Memory B cell (primary cell): ENCODE data around the gene SCN11A.

Experiments used
- ATAC-seq: fragments of 150-1000 bp; cut with Tn5 transposase; 2 replicates; pipeline ENCODE4 v1.10.0; 2021; ENCODE audit warnings: low read depth, mild to moderate bottlenecking, moderate library complexity
- DNase-seq, 2 donors: peaks; one replicate each; pipeline ENCODE4 v3.0.0; 2022; ENCODE audit warnings: low spot score in 2 of 2
- H3K27ac Mint-ChIP-seq: one replicate; pipeline ENCODE4 v1.8.0; 2022; ENCODE audit warnings: mild to moderate bottlenecking, moderate library complexity, mixed read lengths
- H3K27me3 Mint-ChIP-seq: one replicate; pipeline ENCODE4 v1.8.0; 2022; ENCODE audit warnings: mixed read lengths
- H3K36me3 Mint-ChIP-seq: one replicate; pipeline ENCODE4 v1.8.0; 2022; ENCODE audit warnings: mild to moderate bottlenecking, mixed read lengths
- H3K4me1 Mint-ChIP-seq: one replicate; pipeline ENCODE4 v1.8.0; 2022; ENCODE audit warnings: mixed read lengths
- H3K4me3 Mint-ChIP-seq: one replicate; pipeline ENCODE4 v1.8.0; 2022; ENCODE audit warnings: mild to moderate bottlenecking, moderate library complexity, mixed read lengths
- H3K9me3 Mint-ChIP-seq: one replicate; pipeline ENCODE4 v1.8.0; 2022; ENCODE audit warnings: mixed read lengths

SCN11A gene

GRCh38 chr3:39011191-39011736 lies 40.5 kb downstream of the SCN11A start:
- peaks cover 3% of the 10 kb centered on the region for H3K36me3 Mint-ChIP-seq
- ATAC-seq, result no peak
- no peak for DNase-seq
- H3K4me1 Mint-ChIP-seq, result no peaks in the 10 kb centered on the region
- H3K27ac Mint-ChIP-seq, result no peak overlapping the region
- peaks cover 6% of the 10 kb centered on the region for H3K27me3 Mint-ChIP-seq
- H3K4me3 Mint-ChIP-seq, result no peak overlapping the region
- peaks cover 3% of the 10 kb centered on the region for H3K9me3 Mint-ChIP-seq

GRCh38 chr3:39005295-39005694 lies 46.4 kb downstream of the SCN11A start:
- Mint-ChIP-seq H3K36me3 (peaks cover 3% of the 10 kb centered on the region), H3K9me3 (peaks cover 3% of the 10 kb centered on the region), H3K4me1 (no peaks in the 10 kb centered on the region), H3K4me3 (no peak overlapping the region), H3K27me3 (peaks cover 4% of the 10 kb centered on the region), H3K27ac (no peak overlapping the region)
- ATAC-seq, result no peak
- no peak for DNase-seq
